OCI-LY1 (cell line): ENCODE results near the gene INSYN1.

Source experiments
- CTCF ChIP-seq: fragments of 200-600 bp; sonication (generic), shearing (Covaris generic); IDR thresholded peaks from 2 replicates; pipeline ENCODE4 v1.5.1; 2017; ENCODE audit warnings: mild to moderate bottlenecking, antibody characterized with exemption, low read length, moderate library complexity, mixed read lengths
- EZH2 ChIP-seq: fragments of 200-600 bp; sonication (generic), shearing (Covaris generic); IDR thresholded peaks from 2 replicates; pipeline ENCODE4 v1.8.0; 2017; ENCODE audit warnings: borderline replicate concordance, mixed run types, mild to moderate bottlenecking, antibody characterized with exemption, low read length, moderate library complexity, mixed read lengths

- TF ChIP-seq CTCF (no peak), EZH2 (no peak)
Measured at GRCh38 chr15:73799466-73799865, 46.3 kb upstream of the INSYN1 start.
